SU-DHL-6 (cell line): ENCODE results near the gene EZR.

ENCODE experiments used
- H2AFZ ChIP-seq: fragments of 200-600 bp; sonication (generic); 2 replicates; pipeline ENCODE4 v1.6.1; 2014; ENCODE audit warnings: low read depth, mild to moderate bottlenecking, moderate library complexity, mixed read lengths, antibody characterized with exemption, low read length; ENCODE audit not compliant: severe bottlenecking
- H3F3A ChIP-seq: fragments of 200-600 bp; shearing (Covaris generic); 2 replicates; pipeline ENCODE4 v1.6.0; 2016; ENCODE audit warnings: antibody characterized with exemption, mild to moderate bottlenecking; ENCODE audit not compliant: insufficient read depth
- H3K27ac ChIP-seq: fragments of 200-600 bp; sonication (generic); 2 replicates; pipeline ENCODE4 v1.5.1; 2016; ENCODE audit warnings: low read depth, mild to moderate bottlenecking, low read length, moderate library complexity, mixed read lengths
- H3K27me3 ChIP-seq: fragments of 200-600 bp; sonication (generic), shearing (Covaris generic); 2 replicates; pipeline ENCODE4 v1.6.0; 2014; ENCODE audit warnings: mild to moderate bottlenecking, low read length
- H3K36me3 ChIP-seq: fragments of 200-600 bp; sonication (generic); 2 replicates; pipeline ENCODE4 v1.6.1; 2014; ENCODE audit warnings: mild to moderate bottlenecking, low read length, mixed read lengths
- H3K4me2 ChIP-seq: fragments of 300-600, 200-600 bp; shearing (Covaris generic), sonication (generic); 2 replicates; pipeline ENCODE4 v1.6.0; 2014; ENCODE audit warnings: low read length, low read depth, mild to moderate bottlenecking; ENCODE audit not compliant: poor library complexity, severe bottlenecking
- H3K4me3 ChIP-seq: fragments of 200-600 bp; sonication (generic); 2 replicates; pipeline ENCODE4 v1.5.1; 2014; ENCODE audit warnings: antibody characterized with exemption, low read length, mild to moderate bottlenecking, mixed read lengths; ENCODE audit not compliant: insufficient read depth, poor library complexity, severe bottlenecking
- H3K79me2 ChIP-seq: fragments of 200-600 bp; sonication (generic); 2 replicates; pipeline ENCODE4 v1.6.1; 2014; ENCODE audit warnings: mild to moderate bottlenecking, low read length, moderate library complexity; ENCODE audit not compliant: insufficient read depth
- H3K9ac ChIP-seq: fragments of 200-600 bp; sonication (generic); 2 replicates; pipeline ENCODE4 v1.7.0; 2014; ENCODE audit warnings: mild to moderate bottlenecking, low read length
- H3K9me2 ChIP-seq: fragments of 200-600 bp; sonication (generic); replicated peaks from 2 replicates; pipeline ENCODE4 v1.6.1; 2014; ENCODE audit warnings: low read length; ENCODE audit not compliant: insufficient read depth
- H3K9me3 ChIP-seq: fragments of 200-600 bp; sonication (generic); 2 replicates; pipeline ENCODE4 v1.6.1; 2014; ENCODE audit warnings: low read length, mixed read lengths; ENCODE audit not compliant: insufficient read depth
- H4K20me1 ChIP-seq: fragments of 200-600 bp; sonication (generic); 2 replicates; pipeline ENCODE4 v1.6.1; 2014; ENCODE audit warnings: low read depth, mild to moderate bottlenecking, antibody characterized with exemption, low read length, moderate library complexity, mixed read lengths
- EZH2phosphoT487 ChIP-seq: fragments of 200-600 bp; sonication (generic), shearing (Covaris generic); conservative IDR thresholded peaks from 2 replicates; pipeline ENCODE4 v1.6.1; 2018; ENCODE audit warnings: mild to moderate bottlenecking, antibody characterized with exemption, low read length, moderate library complexity, mixed read lengths
- TF ChIP-seq, protein P1 (sequence below): fragments of 200-600 bp; sonication (generic); IDR thresholded peaks from one replicate; pipeline ENCODE4 v1.5.1; 2017; ENCODE audit warnings: antibody characterized with exemption, mild to moderate bottlenecking, low read length, moderate library complexity; ENCODE audit not compliant: insufficient read depth, poor library complexity, severe bottlenecking

The EZR gene

DNA sequence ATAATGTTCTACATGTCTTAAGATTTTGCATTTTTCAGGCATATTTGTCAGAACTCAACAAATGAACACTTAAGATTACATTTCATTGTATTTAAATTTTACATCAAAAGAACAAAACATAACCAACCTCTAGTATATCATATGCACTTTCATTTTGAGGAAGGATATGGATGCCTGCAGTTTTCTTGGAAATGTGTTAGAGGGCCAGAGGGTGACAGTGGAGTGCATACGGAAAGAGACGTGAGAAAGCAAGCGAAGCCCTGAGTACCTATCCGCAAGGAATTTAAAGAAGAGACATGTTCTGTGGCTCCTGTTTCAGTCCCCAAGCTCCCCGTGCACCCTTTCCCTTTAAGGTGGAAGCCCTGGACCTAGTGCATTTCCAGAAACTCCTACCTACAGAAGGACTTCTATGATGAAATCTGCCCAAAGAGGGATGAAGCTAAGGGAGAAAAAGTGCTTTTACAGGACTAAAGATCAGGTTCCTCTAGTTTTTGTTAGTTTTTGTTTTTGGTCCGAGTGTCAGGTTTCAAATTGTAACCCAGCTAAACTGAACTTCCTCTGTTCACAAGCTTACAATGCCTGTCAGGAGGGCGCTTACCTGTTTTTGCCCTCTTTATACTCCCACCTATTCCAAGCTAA is 38.8 kb downstream of the EZR start:
- Histone ChIP-seq H3K9me3 (no peaks in the 10 kb centered on the region), H3K9ac (no peak overlapping the region), H3K4me3 (no peak overlapping the region), H2AFZ (no peak overlapping the region), H3F3A (peaks cover 12% of the 10 kb centered on the region; the same call in 1 of the 2 replicates), H3K36me3 (peaks cover 76% of the 10 kb centered on the region), H3K79me2 (peaks cover 62% of the 10 kb centered on the region), H3K4me2 (no peak overlapping the region), H4K20me1 (peaks cover 15% of the 10 kb centered on the region), H3K27ac (no peak overlapping the region), H3K27me3 (no peaks in the 10 kb centered on the region), H3K9me2 (no peaks in the 10 kb centered on the region)
- TF ChIP-seq, protein P1, sequence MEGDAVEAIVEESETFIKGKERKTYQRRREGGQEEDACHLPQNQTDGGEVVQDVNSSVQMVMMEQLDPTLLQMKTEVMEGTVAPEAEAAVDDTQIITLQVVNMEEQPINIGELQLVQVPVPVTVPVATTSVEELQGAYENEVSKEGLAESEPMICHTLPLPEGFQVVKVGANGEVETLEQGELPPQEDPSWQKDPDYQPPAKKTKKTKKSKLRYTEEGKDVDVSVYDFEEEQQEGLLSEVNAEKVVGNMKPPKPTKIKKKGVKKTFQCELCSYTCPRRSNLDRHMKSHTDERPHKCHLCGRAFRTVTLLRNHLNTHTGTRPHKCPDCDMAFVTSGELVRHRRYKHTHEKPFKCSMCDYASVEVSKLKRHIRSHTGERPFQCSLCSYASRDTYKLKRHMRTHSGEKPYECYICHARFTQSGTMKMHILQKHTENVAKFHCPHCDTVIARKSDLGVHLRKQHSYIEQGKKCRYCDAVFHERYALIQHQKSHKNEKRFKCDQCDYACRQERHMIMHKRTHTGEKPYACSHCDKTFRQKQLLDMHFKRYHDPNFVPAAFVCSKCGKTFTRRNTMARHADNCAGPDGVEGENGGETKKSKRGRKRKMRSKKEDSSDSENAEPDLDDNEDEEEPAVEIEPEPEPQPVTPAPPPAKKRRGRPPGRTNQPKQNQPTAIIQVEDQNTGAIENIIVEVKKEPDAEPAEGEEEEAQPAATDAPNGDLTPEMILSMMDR: no peak
- no peak for TF ChIP-seq EZH2phosphoT487

GRCh38 chr6:158778005-158778527 is 41.1 kb downstream of the EZR start:
- Histone ChIP-seq H3F3A (peaks cover 17% of the 10 kb centered on the region; the same call in 1 of the 2 replicates), H2AFZ (no peak overlapping the region), H3K4me3 (no peak overlapping the region), H3K27me3 (no peaks in the 10 kb centered on the region), H3K79me2 (peaks cover 41% of the 10 kb centered on the region), H3K9ac (no peak overlapping the region), H3K9me3 (no peaks in the 10 kb centered on the region), H3K27ac (no peak overlapping the region), H4K20me1 (peaks cover 15% of the 10 kb centered on the region), H3K9me2 (no peaks in the 10 kb centered on the region), H3K36me3 (peaks cover 68% of the 10 kb centered on the region), H3K4me2 (no peak overlapping the region)
- TF ChIP-seq, protein P1: no peak
- no peak for TF ChIP-seq EZH2phosphoT487

DNA sequence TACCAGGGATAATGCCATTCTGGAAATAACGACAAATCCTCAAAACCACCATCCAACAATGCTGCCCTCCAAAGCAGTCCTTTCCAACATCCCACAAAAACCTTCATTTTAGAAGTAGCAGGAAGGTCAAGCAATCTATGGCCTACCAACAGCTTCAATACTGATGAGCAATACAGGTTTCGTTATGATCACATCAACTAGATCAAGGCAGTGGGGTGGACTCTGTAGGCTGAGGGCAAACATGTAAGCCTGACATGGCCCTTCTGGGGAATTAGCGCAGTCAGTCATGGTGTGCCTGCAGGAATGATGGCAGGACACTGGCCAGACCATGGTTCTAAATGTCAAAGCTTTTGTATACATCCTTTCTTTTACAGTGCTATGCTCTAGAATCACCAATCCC is 41.7 kb downstream of the EZR start:
- Histone ChIP-seq H3K9ac (no peak overlapping the region), H3K9me2 (no peaks in the 10 kb centered on the region), H3K36me3 (peaks cover 62% of the 10 kb centered on the region), H3K4me2 (no peak overlapping the region), H3F3A (peaks cover 17% of the 10 kb centered on the region; the same call in 1 of the 2 replicates), H3K79me2 (peaks cover 37% of the 10 kb centered on the region), H3K9me3 (no peaks in the 10 kb centered on the region), H3K4me3 (no peak overlapping the region), H3K27ac (no peak overlapping the region), H3K27me3 (no peaks in the 10 kb centered on the region), H2AFZ (no peak overlapping the region), H4K20me1 (peaks cover 15% of the 10 kb centered on the region)
- TF ChIP-seq EZH2phosphoT487: no peak
- TF ChIP-seq, protein P1: no peak
